CD14-positive monocyte (primary cell): Measurements from ENCODE around the gene RPL29. TPM values are rescaled to one million over a fixed set of nuclear protein-coding genes. Genes with fewer than 3 reads are reported as not detected.

Source experiments
- DNase-seq, 3 donors: peaks; one replicate each; pipeline ENCODE4 v3.0.0-alpha.2; 2011 to 2022
- H2AFZ ChIP-seq: 2 replicates; pipeline ENCODE4 v1.6.0; 2012; ENCODE audit warnings: mild to moderate bottlenecking, low read depth, low read length, inconsistent platforms; ENCODE audit not compliant: insufficient read depth, poor library complexity, severe bottlenecking
- H3K27ac ChIP-seq, 2 donors: 1 replicate in 1 of 2; 2 replicates in 1 of 2; pipeline ENCODE4 v1.5.1; 2012 to 2013; ENCODE audit warnings: low read length in 2 of 2, control low read depth in 1 of 2, inconsistent platforms in 1 of 2, low read depth in 1 of 2, mild to moderate bottlenecking in 1 of 2
- H3K27me3 ChIP-seq, 2 donors: one replicate each; pipeline versions ENCODE4 v1.6.0 to v1.6.1; 2011 to 2013; ENCODE audit warnings: low read length in 2 of 2; ENCODE audit not compliant: control insufficient read depth in 2 of 2, insufficient read depth in 2 of 2
- H3K36me3 ChIP-seq, 2 donors: replicated peaks in 1 of 2; 1 replicate in 1 of 2; 2 replicates in 1 of 2; pipeline versions ENCODE4 v1.5.1 to v1.6.1; 2012 to 2013; ENCODE audit warnings: low read length in 2 of 2, control low read depth in 1 of 2, inconsistent platforms in 1 of 2, mild to moderate bottlenecking in 1 of 2; ENCODE audit not compliant: insufficient read depth in 2 of 2, control insufficient read depth in 1 of 2
- H3K4me1 ChIP-seq, 2 donors: 1 replicate in 1 of 2; 2 replicates in 1 of 2; pipeline versions ENCODE4 v1.5.1 to v1.6.1; 2012 to 2013; ENCODE audit warnings: low read length in 2 of 2, control low read depth in 1 of 2, inconsistent platforms in 1 of 2, mild to moderate bottlenecking in 1 of 2, moderate library complexity in 1 of 2; ENCODE audit not compliant: insufficient read depth in 2 of 2, control insufficient read depth in 1 of 2
- H3K4me2 ChIP-seq: replicated peaks from 2 replicates; pipeline ENCODE3; 2012; ENCODE audit warnings: low read length, moderate library complexity, mild to moderate bottlenecking; ENCODE audit not compliant: poor library complexity, severe bottlenecking; ENCODE audit errors: extremely low read depth
- H3K4me3 ChIP-seq, 3 experiments: fragments of 200-600 bp in 1 of 3; sonication (generic) in 1 of 3; replicated peaks in 1 of 3; 1 replicate in 2 of 3; 2 replicates in 1 of 3; pipeline ENCODE4 v1.5.1; 2011 to 2013; ENCODE audit warnings: low read length in 3 of 3, mild to moderate bottlenecking in 3 of 3, control low read depth in 2 of 3, low read depth in 2 of 3, inconsistent platforms in 1 of 3, moderate library complexity in 1 of 3
- H3K79me2 ChIP-seq: 2 replicates; pipeline ENCODE4 v1.6.0; 2012; ENCODE audit warnings: mild to moderate bottlenecking, control low read depth, inconsistent platforms, low read length, moderate library complexity; ENCODE audit not compliant: insufficient read depth
- H3K9ac ChIP-seq: 2 replicates; pipeline ENCODE4 v1.6.0; 2017; ENCODE audit warnings: low read length, mild to moderate bottlenecking; ENCODE audit not compliant: insufficient read depth, poor library complexity, severe bottlenecking
- H3K9me3 ChIP-seq, 2 donors: replicated peaks in 1 of 2; 1 replicate in 1 of 2; 2 replicates in 1 of 2; pipeline versions ENCODE4 v1.5.1 to v1.6.1; 2012 to 2013; ENCODE audit warnings: low read length in 2 of 2, control low read depth in 1 of 2; ENCODE audit not compliant: control insufficient read depth in 1 of 2, insufficient read depth in 1 of 2
- H4K20me1 ChIP-seq: 2 replicates; pipeline ENCODE4 v1.6.0; 2012; ENCODE audit warnings: mild to moderate bottlenecking, low read length, control low read depth, moderate library complexity; ENCODE audit not compliant: insufficient read depth
- H3K27ac Mint-ChIP-seq, 7 donors: one replicate each; pipeline ENCODE4 v1.8.0; 2020; ENCODE audit warnings: mild to moderate bottlenecking in 7 of 7, mixed read lengths in 7 of 7, moderate library complexity in 6 of 7, inconsistent platforms in 2 of 7
- H3K27me3 Mint-ChIP-seq, 3 donors: one replicate each; pipeline ENCODE4 v1.8.0; 2021 to 2022; ENCODE audit warnings: low read depth in 3 of 3, mild to moderate bottlenecking in 3 of 3, mixed read lengths in 3 of 3, moderate library complexity in 3 of 3, inconsistent platforms in 1 of 3
- H3K36me3 Mint-ChIP-seq, 2 donors: one replicate each; pipeline ENCODE4 v1.8.0; 2020; ENCODE audit warnings: mixed read lengths in 2 of 2, inconsistent platforms in 1 of 2, mild to moderate bottlenecking in 1 of 2
- H3K4me1 Mint-ChIP-seq: one replicate; pipeline ENCODE4 v1.8.0; 2020; ENCODE audit warnings: mild to moderate bottlenecking, mixed read lengths
- H3K4me3 Mint-ChIP-seq, 2 donors: one replicate each; pipeline ENCODE4 v1.8.0; 2020; ENCODE audit warnings: mild to moderate bottlenecking in 2 of 2, mixed read lengths in 2 of 2, moderate library complexity in 1 of 2
- H3K9me3 Mint-ChIP-seq, 7 donors: one replicate each; pipeline ENCODE4 v1.8.0; 2020 to 2022; ENCODE audit warnings: mixed read lengths in 7 of 7, mild to moderate bottlenecking in 6 of 7, moderate library complexity in 6 of 7, inconsistent platforms in 2 of 7
- WGBS: methylation state at CpG from one replicate; pipeline ENCODE4 v1.1.5; 2013; ENCODE audit warnings: missing lambda C conversion rate; ENCODE audit not compliant: insufficient coverage; 5-methylcytosine and 5-hydroxymethylcytosine counted together
- intact Hi-C, 2 donors: fragments of 100-400 bp; cut with micrococcal nuclease; formaldehyde crosslinking; loops; one replicate each; pipeline versions ENCODE4 v1.15.0 to v1.15.1; 2023
- polyA plus RNA-seq, 3 donors: library from polyadenylated mRNA; depleted of rRNA in 1 of 3; unstranded in 2 of 3; stranded (reverse) in 1 of 3; fragments of 300-500 nt in 2 of 3; fragments of >200 nt in 1 of 3; fragmentation: Illumina TruSeq in 2 of 3; gene quantifications; 1 replicate in 2 of 3; 2 replicates in 1 of 3; pipeline ENCODE4 v1.2.3, GENCODE V29; 2012 to 2021
- TF ChIP-seq, protein P1 (sequence below): fragments of 200-600 bp; IDR thresholded peaks from one replicate; pipeline ENCODE4 v1.8.0; 2022; ENCODE audit warnings: antibody characterized with exemption, mild to moderate bottlenecking

RPL29 gene
- polyA plus RNA-seq, 3 donors, result 753 to 2,360 (median 856) TPM

DNA sequence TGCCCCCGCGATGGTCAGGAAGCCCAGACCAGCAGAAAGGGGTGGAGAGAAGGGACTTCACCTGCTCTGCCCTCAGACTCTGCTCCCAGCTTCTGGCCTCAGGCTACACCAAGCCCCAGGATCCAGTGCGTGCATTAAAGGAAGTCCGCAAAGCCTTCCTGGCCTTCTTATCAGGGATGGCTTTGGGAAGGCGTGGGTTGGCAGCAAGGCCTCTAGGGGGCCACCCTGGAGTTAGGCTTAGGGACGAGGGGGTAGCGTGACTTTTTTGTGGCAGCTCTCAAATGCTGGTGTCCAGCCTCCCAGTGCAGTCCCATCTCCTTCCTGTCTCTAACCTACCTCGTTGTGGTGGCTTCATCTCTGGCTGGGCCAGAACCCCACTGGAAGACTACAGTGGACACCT, 18.9 kb upstream of the RPL29 start:
- Histone ChIP-seq H3K4me3 (no peak overlapping the region), H2AFZ (no peak overlapping the region), H4K20me1 (no peaks in the 10 kb centered on the region), H3K79me2 (no peaks in the 10 kb centered on the region), H3K4me2 (no peak overlapping the region), H3K36me3 (no peaks in the 10 kb centered on the region), H3K9me3 (no peaks in the 10 kb centered on the region), H3K4me1 (no peaks in the 10 kb centered on the region), H3K9ac (no peak overlapping the region), H3K27ac (no peak overlapping the region), H3K27me3 (no peaks in the 10 kb centered on the region)
- TF ChIP-seq, protein P1, sequence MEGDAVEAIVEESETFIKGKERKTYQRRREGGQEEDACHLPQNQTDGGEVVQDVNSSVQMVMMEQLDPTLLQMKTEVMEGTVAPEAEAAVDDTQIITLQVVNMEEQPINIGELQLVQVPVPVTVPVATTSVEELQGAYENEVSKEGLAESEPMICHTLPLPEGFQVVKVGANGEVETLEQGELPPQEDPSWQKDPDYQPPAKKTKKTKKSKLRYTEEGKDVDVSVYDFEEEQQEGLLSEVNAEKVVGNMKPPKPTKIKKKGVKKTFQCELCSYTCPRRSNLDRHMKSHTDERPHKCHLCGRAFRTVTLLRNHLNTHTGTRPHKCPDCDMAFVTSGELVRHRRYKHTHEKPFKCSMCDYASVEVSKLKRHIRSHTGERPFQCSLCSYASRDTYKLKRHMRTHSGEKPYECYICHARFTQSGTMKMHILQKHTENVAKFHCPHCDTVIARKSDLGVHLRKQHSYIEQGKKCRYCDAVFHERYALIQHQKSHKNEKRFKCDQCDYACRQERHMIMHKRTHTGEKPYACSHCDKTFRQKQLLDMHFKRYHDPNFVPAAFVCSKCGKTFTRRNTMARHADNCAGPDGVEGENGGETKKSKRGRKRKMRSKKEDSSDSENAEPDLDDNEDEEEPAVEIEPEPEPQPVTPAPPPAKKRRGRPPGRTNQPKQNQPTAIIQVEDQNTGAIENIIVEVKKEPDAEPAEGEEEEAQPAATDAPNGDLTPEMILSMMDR, result peak; percentile 11
- no peaks in the 10 kb centered on the region for H3K36me3 Mint-ChIP-seq
- DNase-seq, result no peak
- H3K4me3 Mint-ChIP-seq, result no peak overlapping the region
- WGBS, result 76% methylated on average over 7 of the region's 8 CpGs
- peaks cover 0 to 4% (median 1%) of the 10 kb centered on the region in 3 donors for H3K27me3 Mint-ChIP-seq
- intact Hi-C loops, result no loop called here
- H3K4me1 Mint-ChIP-seq, result peaks cover 4% of the 10 kb centered on the region
- H3K9me3 Mint-ChIP-seq, result no peaks in the 10 kb centered on the region
- no peak overlapping the region for H3K27ac Mint-ChIP-seq

DNA sequence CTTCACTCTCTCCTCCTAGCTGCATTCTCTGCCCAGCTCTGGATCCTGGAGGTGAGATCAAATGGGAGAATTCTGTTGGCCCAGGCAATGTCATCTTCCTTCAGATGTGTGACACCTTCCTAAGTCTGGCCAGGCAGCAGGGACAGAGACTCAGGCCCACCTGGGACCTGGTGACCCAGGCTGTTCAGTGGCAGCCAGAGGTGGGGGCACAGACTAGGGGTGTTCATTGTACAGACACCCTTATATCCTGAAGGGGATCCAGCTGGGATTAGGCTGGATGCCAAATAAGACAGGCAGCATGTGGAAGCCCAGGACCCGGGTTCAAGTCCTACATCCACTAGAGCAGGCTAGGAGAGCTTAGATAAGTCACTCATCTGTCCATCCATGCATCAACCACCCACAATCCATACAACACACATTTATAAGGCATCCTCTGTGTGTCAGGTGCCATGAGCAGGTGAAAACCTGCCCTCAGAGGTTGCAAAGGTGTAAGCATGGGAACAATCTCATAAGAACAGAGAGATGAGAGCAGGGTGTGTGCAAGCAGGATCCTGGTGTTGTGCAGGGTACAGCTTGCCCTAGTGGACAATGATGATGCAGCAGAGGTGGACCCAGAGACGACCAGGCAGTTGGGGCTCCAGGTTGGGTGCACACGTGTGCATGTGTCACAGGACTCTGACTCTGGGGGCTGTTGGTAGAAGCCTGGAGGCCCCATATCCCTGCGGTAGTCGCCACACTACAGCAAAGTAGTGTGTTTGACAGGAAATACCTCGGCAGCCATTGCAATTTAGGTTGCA, 18.3 kb upstream of the RPL29 start:
- Histone ChIP-seq H3K79me2 (no peaks in the 10 kb centered on the region), H3K4me2 (no peak overlapping the region), H3K9ac (no peak overlapping the region), H3K27me3 (no peaks in the 10 kb centered on the region), H4K20me1 (no peaks in the 10 kb centered on the region), H3K4me3 (no peak overlapping the region), H2AFZ (no peak overlapping the region), H3K36me3 (no peaks in the 10 kb centered on the region), H3K9me3 (no peaks in the 10 kb centered on the region), H3K4me1 (no peaks in the 10 kb centered on the region), H3K27ac (no peak overlapping the region)
- TF ChIP-seq, protein P1, result no peak
- Mint-ChIP-seq H3K9me3 (no peaks in the 10 kb centered on the region), H3K4me3 (no peak overlapping the region), H3K27me3 (peaks cover 0 to 4% (median 1%) of the 10 kb centered on the region in 3 donors), H3K4me1 (peaks cover 4% of the 10 kb centered on the region), H3K36me3 (no peaks in the 10 kb centered on the region), H3K27ac (no peak overlapping the region)
- intact Hi-C loops, result no loop called here
- 92% methylated on average over 4 of the region's 6 CpGs for WGBS
- no peak for DNase-seq
